DND-41 (cell line): ENCODE data around the gene IQCH.

Source experiments
- EZH2 ChIP-seq: IDR thresholded peaks from 3 replicates; pipeline ENCODE4 v1.6.1; 2012; ENCODE audit warnings: borderline replicate concordance, low read depth, mild to moderate bottlenecking, moderate library complexity, low read length, inconsistent platforms; ENCODE audit not compliant: severe bottlenecking
- TF ChIP-seq, protein P1 (sequence below): IDR thresholded peaks from 2 replicates; pipeline ENCODE4 v1.5.1; 2012; ENCODE audit warnings: borderline replicate concordance, low read length, moderate library complexity, mild to moderate bottlenecking; ENCODE audit not compliant: poor library complexity, severe bottlenecking; ENCODE audit errors: extremely low read depth

- no peak for TF ChIP-seq EZH2
- TF ChIP-seq, protein P1, sequence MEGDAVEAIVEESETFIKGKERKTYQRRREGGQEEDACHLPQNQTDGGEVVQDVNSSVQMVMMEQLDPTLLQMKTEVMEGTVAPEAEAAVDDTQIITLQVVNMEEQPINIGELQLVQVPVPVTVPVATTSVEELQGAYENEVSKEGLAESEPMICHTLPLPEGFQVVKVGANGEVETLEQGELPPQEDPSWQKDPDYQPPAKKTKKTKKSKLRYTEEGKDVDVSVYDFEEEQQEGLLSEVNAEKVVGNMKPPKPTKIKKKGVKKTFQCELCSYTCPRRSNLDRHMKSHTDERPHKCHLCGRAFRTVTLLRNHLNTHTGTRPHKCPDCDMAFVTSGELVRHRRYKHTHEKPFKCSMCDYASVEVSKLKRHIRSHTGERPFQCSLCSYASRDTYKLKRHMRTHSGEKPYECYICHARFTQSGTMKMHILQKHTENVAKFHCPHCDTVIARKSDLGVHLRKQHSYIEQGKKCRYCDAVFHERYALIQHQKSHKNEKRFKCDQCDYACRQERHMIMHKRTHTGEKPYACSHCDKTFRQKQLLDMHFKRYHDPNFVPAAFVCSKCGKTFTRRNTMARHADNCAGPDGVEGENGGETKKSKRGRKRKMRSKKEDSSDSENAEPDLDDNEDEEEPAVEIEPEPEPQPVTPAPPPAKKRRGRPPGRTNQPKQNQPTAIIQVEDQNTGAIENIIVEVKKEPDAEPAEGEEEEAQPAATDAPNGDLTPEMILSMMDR: no peak
These were observed 226.2 kb downstream of the IQCH start for GRCh38 chr15:67480741-67481140.
